SKM-1 (cell line): Measurements from ENCODE around the gene SRPK2.
"Not testable (repeated sequence)": the region's sequence is repeated elsewhere in the genome, so short reads cannot be mapped to it uniquely, and the experiment has no call there.

Experiments used
- DNase-seq: peaks from one replicate; lab custom pipeline; 2025; ENCODE audit not compliant: unreplicated experiment; lab: John Stamatoyannopoulos, UW

SRPK2 gene

DNA sequence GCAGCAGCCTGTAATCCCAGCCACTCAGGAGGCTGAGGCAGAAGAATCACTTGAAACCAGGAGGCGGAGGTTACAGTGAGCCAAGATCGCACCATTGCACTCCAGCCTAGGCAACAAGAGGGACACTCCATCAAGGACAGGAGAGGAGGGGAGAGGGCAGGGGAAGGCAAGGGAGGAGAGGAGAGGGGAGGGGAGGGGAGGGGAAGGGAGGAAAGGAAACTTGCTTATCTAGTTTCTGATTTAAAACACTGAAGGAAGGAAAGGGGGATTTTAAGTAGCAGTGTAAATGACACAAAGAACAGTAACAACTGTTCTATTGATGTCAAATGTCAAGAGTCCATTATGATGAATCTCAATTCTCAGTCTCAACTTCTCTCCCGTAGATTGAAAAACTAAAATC, 43.7 kb downstream of the SRPK2 start:
- no peak for DNase-seq

- DNase-seq, result no peak
Measured at GRCh38 chr7:105339404-105340323, 49.1 kb downstream of the SRPK2 start.

DNA sequence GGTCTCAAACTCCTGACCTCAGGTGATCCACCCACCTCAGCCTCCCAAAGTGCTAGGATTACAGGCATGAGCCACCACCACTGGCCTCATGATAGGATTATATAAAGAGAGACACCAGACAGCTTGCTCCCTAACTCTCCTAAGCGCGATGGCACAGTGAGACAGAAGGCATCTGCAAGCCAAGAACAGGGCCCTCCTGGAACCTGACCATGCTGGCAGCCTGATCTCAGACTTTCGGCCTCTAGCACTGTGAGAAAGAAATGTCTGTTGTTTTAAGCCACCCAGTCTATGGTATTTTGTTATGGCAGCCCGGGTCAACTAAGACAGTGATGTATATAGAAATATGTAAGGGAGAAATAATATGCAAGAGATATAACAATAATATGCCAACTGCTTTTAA, 51.2 kb downstream of the SRPK2 start:
- no peak for DNase-seq

- DNase-seq, result no peak
Measured at GRCh38 chr7:105336009-105336408, 52.7 kb downstream of the SRPK2 start.

GRCh38 chr7:105332661-105333060, 56.1 kb downstream of the SRPK2 start:
- not testable (repeated sequence) for DNase-seq

DNA sequence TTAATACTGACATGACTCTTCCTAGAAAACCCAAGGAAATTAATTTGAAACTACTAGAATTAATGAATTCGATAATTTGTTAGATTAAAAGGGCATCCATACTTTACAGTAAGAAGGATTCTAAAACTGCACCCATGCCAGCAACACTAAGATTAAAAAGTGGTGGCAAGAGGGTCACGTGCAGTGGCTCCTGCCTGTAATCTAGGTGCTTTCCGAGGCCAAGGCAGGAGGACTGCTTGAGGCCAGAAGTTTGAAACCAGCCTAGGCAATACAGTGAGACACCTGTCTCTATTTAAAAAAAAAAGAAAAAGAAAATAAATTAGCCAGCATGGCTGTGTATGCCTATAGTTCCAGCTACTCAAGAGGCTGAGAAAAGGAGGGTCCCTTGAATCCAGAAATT, 58.2 kb downstream of the SRPK2 start:
- no peak for DNase-seq

DNA sequence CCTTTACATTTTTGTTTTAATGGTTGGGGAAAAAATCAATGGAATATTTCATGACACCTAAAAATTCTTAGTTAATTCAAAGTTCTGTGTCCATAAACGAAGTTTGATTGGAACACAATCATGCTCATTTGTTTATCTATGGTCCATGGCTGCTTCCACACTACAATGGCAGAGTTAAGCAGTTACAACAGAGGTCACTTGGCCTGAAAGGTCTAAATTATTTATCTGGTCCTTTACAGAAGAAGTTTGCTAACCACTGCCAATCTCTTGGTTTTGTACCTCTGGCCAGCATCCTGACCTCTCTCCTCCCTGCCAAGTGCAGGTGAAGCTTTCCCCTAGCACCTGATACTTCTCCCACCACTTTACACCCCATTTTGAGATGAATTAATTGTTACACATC, 61.5 kb downstream of the SRPK2 start:
- DNase-seq, result no peak

DNA sequence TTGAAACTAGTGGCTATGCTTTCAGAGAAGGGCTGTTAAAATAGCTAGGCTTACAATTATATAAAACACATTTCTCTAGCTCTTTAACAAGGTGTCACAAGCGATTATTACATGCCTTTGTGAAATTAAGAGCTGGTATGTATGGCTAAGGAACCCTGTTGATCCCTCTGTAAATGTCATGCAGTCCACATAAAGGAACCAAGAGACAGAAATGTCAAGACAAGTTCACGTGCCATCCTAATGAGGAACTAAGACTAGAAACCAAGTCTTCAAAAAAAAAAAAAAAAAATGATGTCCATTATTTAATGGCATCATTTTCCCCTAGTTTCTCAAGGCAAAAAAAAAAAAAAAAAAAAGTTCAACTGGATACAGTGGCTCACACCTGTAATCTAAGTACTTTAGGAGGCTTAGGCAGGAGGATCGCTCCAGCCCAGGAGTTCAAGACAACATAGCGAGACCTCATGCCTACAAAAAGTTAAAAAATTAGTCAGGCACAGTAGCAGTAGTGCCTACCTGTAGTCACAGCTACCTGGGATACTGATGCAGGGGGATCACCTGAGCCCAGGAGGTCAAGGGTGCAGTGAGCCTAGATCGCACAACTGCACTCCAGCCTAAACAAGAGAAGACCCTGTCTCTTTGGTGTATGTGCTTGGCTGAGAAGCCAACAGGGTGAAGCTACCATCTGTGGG, 63.4 kb downstream of the SRPK2 start:
- DNase-seq, result peak; percentile 5

- not testable (repeated sequence) for DNase-seq
Measured at GRCh38 chr7:105324606-105325005, 64.1 kb downstream of the SRPK2 start.

DNA sequence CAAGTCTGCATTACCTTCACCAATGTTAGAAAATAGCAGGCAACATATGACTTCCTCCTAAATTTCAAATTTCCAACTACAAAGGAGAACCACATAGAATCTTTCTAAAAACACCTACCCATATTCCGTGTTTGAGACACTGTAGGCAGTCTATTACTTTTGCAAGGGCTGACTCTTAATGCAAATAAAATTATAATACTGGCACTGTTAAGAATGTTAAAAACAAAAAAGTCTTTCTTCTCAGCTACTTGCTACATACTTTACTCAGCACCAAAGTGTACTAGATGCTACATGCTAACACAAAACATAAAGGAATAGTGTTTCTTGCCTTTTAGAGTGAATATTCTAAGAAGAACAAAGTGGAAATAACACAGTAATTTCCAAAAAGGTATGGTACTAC, 65.4 kb downstream of the SRPK2 start:
- no peak for DNase-seq

GRCh38 chr7:105322655-105323277, 66.0 kb downstream of the SRPK2 start:
- DNase-seq, result no peak

DNA sequence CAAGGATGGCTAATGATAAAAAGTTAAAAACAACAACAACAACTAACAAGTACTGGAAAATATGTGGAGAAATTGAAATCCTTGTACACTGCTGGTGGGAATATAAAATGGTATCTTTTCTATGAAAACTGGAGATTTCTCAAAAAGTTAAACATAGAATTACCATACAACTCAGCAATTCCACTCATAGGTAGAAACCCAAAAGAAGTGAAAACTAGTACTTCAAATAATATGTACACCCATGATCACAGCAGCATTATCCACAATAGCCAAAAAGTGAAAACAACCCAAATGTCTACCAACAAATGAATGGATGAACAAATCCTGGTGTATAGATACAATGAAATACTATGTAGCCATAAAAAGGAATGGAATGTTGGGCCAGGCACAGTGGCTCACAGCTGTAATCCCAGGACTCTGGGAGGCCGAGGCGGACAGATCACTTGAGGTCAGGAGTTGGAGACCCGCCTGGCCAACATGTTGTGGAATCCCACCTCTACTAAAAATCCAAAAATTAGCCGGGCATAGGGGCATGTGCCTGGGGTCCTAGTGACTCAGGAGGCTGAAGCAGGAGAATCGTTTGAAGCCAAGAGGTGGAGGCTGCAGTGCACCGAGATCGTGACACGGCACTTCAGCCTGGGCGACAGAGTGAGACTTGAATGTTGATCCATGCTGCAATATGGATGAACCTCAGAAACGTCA, 66.8 kb downstream of the SRPK2 start:
- DNase-seq, result no peak

GRCh38 chr7:105320896-105321295, 67.8 kb downstream of the SRPK2 start:
- no peak for DNase-seq

DNA sequence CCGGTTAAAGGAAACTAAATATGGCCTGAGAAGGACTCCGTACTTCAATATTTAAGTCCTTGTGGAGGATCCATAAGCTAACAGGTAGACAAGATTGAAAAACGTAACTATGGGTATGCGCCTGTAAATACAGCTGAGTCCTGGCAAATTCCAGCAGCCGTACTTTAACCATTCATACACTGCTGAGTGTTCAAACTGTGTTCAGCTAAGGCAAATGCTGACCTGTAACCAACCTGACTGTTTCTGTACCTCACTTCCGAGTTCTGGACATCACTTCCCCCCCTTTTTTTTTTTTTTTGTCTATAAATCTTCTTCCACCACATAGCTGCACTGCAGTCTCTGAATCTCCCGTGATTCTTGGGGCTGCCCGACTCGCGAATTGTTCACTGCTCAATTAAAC, 69.1 kb downstream of the SRPK2 start:
- no peak for DNase-seq

GRCh38 chr7:105316578-105317344, 72.0 kb downstream of the SRPK2 start:
- no peak for DNase-seq

DNA sequence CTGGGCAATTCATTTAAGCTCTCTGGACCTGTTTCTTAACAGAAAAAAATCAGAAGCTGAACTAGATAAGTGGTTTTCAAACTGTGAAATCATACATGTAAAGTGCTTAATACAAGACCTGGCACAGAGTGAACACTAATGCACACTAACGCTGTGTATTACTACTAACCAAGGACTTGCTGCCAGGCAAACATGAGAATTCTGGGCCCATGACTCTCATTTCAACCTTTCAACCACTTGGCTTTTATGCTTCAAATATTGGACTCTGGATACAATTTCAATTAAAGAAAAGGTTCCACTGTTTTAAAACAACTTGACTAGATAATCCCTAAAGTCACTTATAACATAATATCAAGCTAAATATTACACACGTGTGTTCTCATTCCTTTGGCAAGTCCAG, 73.4 kb downstream of the SRPK2 start:
- no peak for DNase-seq

- no peak for DNase-seq
Measured at GRCh38 chr7:105309235-105310169, 79.2 kb downstream of the SRPK2 start.

DNA sequence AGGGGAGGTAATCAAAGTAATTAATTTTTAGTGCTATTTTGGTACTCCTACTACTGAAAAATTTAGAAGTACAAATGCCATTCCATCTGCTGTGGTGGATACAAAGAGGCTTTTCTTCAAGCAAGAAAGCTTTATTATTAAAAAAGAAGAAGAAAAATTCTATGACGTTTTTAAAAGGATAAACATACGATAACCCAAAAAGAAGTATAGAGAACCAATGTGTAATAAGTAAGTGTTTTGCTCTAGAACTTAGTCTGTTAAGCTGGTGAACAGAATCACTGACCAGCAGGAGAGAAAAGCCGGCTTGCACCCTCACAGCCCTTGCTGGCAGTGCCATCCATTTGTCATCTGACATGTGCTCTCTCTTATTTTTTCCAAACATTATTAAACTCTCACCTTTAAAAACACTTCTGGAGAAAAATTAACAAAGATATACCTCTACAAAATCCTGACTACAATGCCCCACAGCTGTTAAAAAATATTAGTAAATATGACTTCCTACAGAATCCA, 81.5 kb downstream of the SRPK2 start:
- no peak for DNase-seq

DNA sequence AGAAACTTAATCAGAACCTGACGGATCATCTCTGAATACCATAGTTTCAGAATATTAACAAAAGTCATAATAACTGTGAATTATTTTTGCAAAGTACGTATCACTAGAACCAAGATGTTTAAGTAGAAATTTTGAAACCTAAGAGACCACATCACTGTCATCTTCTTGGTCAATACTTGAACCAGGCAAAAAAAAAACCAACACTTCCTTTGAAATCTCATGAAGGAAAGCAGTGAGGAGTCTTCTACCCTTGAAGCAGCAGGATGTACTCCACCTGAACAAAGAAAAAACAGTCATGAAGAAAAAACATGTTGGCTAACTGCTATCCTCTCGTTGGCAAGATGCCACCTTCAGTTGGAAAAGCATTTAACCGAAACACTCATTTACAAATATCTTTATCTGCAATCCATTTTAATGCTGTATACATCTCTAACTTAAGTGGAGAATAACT, 82.4 kb downstream of the SRPK2 start:
- no peak for DNase-seq
